Adipocyte (in vitro differentiated cells): Measurements from ENCODE around the gene AQR.
A peak's percentile ranks its signal among the peaks of the same experiment; 100 is the strongest.
"Not testable (repeated sequence)": the region's sequence is repeated elsewhere in the genome, so short reads cannot be mapped to it uniquely, and the experiment has no call there.

ENCODE experiments used
- DNase-seq: peaks from one replicate; pipeline ENCODE4 v3.0.0-alpha.2; 2015; ENCODE audit warnings: low read depth
- H3K27me3 ChIP-seq: replicated peaks from 2 replicates; pipeline ENCODE4 v1.7.0; 2013; ENCODE audit warnings: mild to moderate bottlenecking, low read length, moderate library complexity; ENCODE audit not compliant: control insufficient read depth, insufficient read depth
- H3K36me3 ChIP-seq: 2 replicates; pipeline ENCODE4 v1.7.0; 2013; ENCODE audit warnings: low read length, mild to moderate bottlenecking, moderate library complexity; ENCODE audit not compliant: control insufficient read depth, insufficient read depth, severe bottlenecking
- H3K4me1 ChIP-seq: 2 replicates; pipeline ENCODE4 v1.7.0; 2013; ENCODE audit warnings: mild to moderate bottlenecking, low read length, moderate library complexity; ENCODE audit not compliant: control insufficient read depth, insufficient read depth
- H3K4me3 ChIP-seq: 2 replicates; pipeline ENCODE4 v1.7.0; 2013; ENCODE audit warnings: mild to moderate bottlenecking, low read length, moderate library complexity
- H3K9ac ChIP-seq: 2 replicates; pipeline ENCODE4 v1.7.0; 2013; ENCODE audit warnings: mild to moderate bottlenecking, low read length, moderate library complexity
- H3K9me3 ChIP-seq: 2 replicates; pipeline ENCODE4 v1.7.0; 2013; ENCODE audit warnings: mild to moderate bottlenecking, low read length, moderate library complexity; ENCODE audit not compliant: control insufficient read depth

AQR gene

DNA sequence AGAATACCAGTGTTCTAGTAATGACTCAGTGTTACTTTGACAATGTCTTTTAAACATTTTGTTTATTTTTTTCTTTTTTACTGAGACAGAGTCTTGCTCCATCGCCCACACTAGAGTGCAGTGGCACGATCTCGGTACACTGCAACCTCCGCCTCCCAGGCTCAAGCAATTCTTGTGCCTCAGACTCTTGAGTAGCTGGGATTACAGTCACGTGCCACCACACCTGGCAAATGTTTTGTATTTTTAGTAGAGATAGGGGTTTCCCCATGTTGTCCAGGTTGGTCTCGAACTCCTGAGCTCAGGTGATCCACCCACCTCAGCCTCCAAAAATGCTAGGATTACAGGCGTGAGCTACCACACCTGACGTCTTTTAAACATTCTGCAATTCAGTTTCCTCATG is 15.7 kb downstream of the AQR start:
- H3K27me3 ChIP-seq = no peaks in the 10 kb centered on the region
- H3K9ac ChIP-seq = no peak overlapping the region
- no peak for DNase-seq
- peaks cover 12% of the 10 kb centered on the region for H3K4me1 ChIP-seq
- peaks cover 33% of the 10 kb centered on the region for H3K36me3 ChIP-seq
- H3K9me3 ChIP-seq = no peaks in the 10 kb centered on the region
- H3K4me3 ChIP-seq = no peak overlapping the region

DNA sequence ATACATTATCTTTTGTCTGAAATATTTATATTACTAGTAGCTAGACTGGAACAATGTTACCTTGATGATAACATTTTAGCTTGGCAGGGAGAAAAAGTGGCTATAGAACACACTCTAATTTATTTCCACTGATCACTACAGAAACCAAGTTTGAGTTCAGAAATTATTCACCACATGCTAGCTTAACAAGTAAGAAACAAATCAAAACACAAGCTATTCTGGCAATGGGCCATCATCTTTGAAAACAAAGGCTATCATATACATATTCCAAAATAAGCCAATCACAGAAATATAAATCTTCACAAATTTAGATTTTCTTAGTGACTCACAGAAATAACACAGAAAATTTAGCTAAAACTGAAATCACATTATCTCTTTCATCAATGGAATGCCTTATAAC is 17.1 kb downstream of the AQR start:
- H3K9ac ChIP-seq = no peak overlapping the region
- no peaks in the 10 kb centered on the region for H3K27me3 ChIP-seq
- peaks cover 12% of the 10 kb centered on the region for H3K4me1 ChIP-seq
- no peaks in the 10 kb centered on the region for H3K9me3 ChIP-seq
- no peak overlapping the region for H3K4me3 ChIP-seq
- H3K36me3 ChIP-seq = peaks cover 40% of the 10 kb centered on the region
- peak; percentile 16 for DNase-seq

DNA sequence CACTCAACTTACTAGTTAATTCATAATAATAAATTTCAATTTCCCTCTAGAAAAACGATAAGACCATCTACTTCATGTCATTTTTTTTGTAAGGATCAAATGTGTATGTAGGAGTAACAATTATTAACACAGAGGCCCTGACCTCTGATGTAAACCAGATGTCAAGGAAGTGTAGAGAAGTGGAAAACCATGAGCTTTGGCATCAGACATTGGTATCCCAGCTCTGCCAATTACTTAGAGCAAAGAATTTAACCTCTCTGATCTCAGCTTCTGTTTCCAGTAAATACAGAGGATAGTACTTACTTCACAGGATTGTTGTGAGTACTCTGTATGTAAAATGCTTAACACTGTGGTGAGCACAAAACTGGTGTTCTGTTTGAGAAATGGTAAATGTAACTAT is 17.5 kb downstream of the AQR start:
- peak; percentile 45 for DNase-seq
- peaks cover 12% of the 10 kb centered on the region for H3K4me1 ChIP-seq
- H3K9me3 ChIP-seq = no peaks in the 10 kb centered on the region
- no peak overlapping the region for H3K4me3 ChIP-seq
- no peak overlapping the region for H3K9ac ChIP-seq
- H3K36me3 ChIP-seq = peaks cover 41% of the 10 kb centered on the region
- H3K27me3 ChIP-seq = no peaks in the 10 kb centered on the region

DNA sequence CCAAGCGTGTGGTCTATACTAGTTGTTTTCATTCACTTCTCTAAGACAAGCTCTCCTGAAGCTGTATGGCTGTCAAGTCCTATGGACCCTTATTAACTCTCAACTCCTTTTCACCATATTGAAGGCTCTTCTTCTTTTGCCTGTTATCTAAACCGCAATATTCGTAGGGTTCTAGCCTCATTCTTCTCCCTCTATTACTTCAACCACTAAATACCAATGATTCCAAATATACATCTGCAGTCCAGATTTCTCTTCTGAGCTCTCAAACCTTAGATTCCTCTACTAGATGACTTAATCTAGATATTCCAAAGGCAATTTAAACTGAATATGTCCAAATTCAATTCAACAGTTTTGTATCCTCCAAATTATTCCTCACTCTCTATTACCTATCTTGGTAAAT is 24.6 kb downstream of the AQR start:
- Histone ChIP-seq H3K9me3 (no peaks in the 10 kb centered on the region), H3K27me3 (no peaks in the 10 kb centered on the region), H3K9ac (no peak overlapping the region), H3K4me3 (no peak overlapping the region), H3K36me3 (peaks cover 54% of the 10 kb centered on the region), H3K4me1 (no peaks in the 10 kb centered on the region)
- peak; percentile 5 for DNase-seq

DNA sequence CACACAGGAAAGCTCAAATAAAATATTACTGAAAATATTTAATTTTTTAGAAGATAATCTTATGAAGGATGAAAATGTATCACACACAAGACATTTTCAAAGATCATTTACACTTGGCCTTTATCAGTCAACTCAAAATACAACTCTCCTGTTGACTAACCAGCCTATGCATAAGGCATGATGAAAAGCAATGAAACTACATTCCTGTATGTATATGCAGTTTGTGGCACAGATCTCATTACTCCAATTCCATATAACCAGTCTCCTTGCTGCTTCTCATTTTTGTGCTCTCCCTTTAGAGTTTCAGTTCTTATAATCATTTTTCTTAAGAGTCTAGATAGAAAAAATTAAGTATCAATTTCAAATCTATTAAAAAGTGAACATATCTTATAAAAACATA is 25.8 kb downstream of the AQR start:
- no peak overlapping the region for H3K9ac ChIP-seq
- no peaks in the 10 kb centered on the region for H3K9me3 ChIP-seq
- peaks cover 66% of the 10 kb centered on the region for H3K36me3 ChIP-seq
- no peaks in the 10 kb centered on the region for H3K27me3 ChIP-seq
- H3K4me3 ChIP-seq = no peak overlapping the region
- DNase-seq = no peak
- no peaks in the 10 kb centered on the region for H3K4me1 ChIP-seq

DNA sequence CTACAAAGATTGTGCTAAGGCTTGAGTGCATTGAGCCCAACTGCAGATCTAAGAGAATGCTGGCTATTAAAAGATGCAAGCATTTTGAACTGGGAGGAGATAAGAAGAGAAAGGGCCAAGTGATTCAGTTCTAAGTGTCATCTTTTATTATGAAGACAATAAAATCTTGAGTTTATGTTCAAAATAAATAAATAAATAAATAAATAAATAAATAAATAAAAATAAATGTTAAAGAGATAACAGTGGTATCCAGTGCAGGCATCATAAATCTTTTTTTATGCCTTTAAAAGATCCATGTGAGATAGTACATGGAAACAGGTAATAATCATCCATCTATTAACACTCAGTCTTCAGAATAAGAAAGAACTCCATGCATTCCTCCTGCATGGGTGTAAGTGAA is 26.3 kb downstream of the AQR start:
- not testable (repeated sequence) for H3K4me1 ChIP-seq, H3K9me3 ChIP-seq, H3K4me3 ChIP-seq, DNase-seq, H3K9ac ChIP-seq, H3K27me3 ChIP-seq
- H3K36me3 ChIP-seq = peaks cover 68% of the 10 kb centered on the region

DNA sequence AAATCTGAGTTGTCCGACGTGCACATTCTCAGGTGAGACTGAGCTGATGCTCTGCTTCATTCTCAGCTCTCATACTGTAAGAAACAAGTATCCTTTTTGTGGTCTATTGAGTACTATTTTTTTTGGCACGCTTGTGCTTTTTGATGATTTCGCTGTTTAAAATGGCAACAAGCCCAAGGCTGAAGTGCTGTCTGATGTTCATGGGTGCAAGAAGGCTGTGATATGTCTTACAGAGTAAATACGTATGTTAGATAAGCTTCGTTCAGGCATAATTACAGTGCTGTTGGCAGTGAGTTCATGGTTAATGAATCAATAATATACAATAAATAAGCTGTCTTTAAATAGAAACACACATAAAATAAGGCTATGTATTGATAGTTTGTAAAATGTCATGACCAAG is 27.2 kb downstream of the AQR start:
- DNase-seq = no peak
- Histone ChIP-seq H3K36me3 (peaks cover 66% of the 10 kb centered on the region), H3K4me1 (no peaks in the 10 kb centered on the region)

DNA sequence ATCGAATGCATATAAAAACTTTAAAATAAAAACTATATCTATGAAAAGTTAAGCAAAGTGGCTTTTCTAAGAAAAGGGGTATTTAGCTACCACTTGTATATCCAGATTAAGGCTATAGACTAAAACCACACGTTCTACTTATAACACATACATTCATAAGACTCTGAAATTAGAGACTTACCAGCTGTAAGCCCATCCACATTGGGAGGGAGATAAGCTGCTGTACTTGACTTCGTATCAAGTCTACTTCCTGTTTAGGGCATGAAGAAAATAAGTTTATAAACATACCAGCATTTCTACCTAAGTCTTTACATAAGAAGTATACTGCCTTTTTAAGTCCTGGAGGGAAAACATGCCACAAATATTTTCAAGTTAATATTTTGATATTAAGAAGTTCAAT is 27.7 kb downstream of the AQR start:
- Histone ChIP-seq H3K36me3 (peaks cover 71% of the 10 kb centered on the region), H3K4me1 (no peaks in the 10 kb centered on the region), H3K9me3 (no peaks in the 10 kb centered on the region), H3K9ac (no peak overlapping the region), H3K27me3 (no peaks in the 10 kb centered on the region), H3K4me3 (no peak overlapping the region)
- no peak for DNase-seq

More for the DNA sequence above, 27.2 kb downstream of the AQR start:
- no peaks in the 10 kb centered on the region for H3K9me3 ChIP-seq
- H3K9ac ChIP-seq = no peak overlapping the region
- H3K27me3 ChIP-seq = no peaks in the 10 kb centered on the region
- no peak overlapping the region for H3K4me3 ChIP-seq

DNA sequence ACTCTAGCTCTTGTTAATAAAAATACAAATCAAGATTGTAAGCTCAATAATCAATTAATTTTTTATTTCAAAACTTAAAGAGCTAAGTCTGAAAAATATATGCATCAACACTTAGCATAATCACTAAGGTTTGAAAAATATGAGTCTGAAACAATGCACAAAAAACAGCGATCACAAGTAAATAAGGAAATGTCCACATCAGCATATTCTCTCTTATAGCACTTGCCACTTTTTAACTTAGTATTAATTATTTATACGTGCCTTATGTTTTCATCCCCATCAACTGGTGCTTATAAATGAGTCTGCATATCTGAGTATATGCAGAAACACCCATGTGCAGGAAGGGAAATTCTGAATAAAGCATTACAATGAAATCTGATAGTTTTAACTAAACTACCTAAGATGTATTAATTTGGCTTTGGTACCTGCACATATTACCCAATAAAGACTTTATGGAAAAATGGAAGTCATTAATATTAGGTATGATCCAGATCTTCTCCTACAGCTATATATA is 28.3 kb downstream of the AQR start:
- H3K4me1 ChIP-seq = no peaks in the 10 kb centered on the region
- H3K27me3 ChIP-seq = no peaks in the 10 kb centered on the region
- peaks cover 75% of the 10 kb centered on the region for H3K36me3 ChIP-seq
- no peak overlapping the region for H3K4me3 ChIP-seq
- no peak for DNase-seq
- no peaks in the 10 kb centered on the region for H3K9me3 ChIP-seq
- H3K9ac ChIP-seq = no peak overlapping the region

DNA sequence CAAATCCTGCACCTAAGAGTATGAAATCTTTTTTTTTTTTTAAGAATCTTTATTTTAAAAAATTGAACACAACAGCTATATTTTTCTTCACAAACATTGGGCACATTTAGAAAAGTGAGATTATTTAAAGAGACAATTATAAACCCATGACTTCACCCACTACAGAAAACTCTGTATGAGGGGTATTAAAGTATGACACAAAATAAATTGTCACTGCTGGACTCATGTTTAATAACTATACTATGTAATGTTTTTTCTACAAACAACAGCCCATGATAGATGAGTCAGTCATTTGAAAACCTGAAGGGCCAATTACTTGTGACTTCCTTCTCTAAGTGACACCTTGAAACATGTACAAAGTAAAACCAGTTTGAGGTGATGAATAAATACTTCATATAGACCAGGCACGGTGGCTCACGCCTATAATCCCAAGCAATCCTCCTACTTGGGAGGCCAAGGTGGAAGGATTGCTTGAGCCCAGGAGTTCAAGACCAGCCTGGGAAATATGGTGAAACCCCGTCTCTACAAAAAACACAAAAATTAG is 36.0 kb downstream of the AQR start:
- Histone ChIP-seq H3K4me3 (no peak overlapping the region), H3K9me3 (no peaks in the 10 kb centered on the region), H3K36me3 (peaks cover 91% of the 10 kb centered on the region), H3K4me1 (no peaks in the 10 kb centered on the region), H3K9ac (no peak overlapping the region), H3K27me3 (no peaks in the 10 kb centered on the region)
- no peak for DNase-seq

DNA sequence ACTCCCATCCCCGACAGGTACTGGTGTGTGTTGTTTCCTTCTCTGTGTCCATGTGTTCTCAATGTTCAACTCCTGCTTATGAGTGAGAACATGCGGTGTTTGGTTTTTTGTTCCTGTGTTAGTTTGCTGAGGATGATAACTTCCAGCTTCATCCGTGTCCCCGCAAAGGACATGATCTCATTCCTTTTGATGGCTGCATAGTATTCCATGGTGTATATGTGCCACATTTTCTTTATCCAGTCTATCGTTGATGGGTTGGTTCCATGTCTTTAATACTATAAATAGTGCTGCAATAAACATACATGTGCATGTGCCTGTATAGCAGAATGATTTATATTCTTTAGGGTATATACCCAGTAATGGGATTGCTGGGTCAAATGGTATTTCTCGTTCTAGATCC is 41.2 kb downstream of the AQR start:
- not testable (repeated sequence) for H3K4me3 ChIP-seq, H3K9ac ChIP-seq, H3K4me1 ChIP-seq, H3K27me3 ChIP-seq, DNase-seq, H3K9me3 ChIP-seq
- peaks cover 79% of the 10 kb centered on the region for H3K36me3 ChIP-seq

DNA sequence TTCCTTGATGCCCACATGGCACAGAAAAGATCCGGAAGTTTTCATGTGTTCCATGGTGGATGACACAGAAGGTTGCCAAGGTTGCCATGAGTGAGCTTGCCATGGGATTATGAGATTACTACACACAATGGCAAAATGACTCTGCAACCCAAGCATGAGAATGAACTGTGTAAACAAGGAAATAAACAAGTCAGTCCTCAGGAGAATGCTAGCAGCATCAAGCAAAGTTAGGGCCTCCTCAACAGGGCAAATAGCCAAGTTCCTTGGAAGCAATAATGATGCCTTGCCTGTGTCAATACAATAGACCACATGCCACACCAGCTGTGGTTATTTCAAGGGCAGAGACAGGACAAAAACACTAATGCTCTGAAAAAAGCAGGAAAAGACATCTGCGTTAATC is 41.8 kb downstream of the AQR start:
- Histone ChIP-seq H3K36me3 (peaks cover 77% of the 10 kb centered on the region), H3K9ac (no peak overlapping the region), H3K4me3 (no peak overlapping the region)

More for the DNA sequence above, 41.8 kb downstream of the AQR start:
- no peaks in the 10 kb centered on the region for H3K4me1 ChIP-seq
- H3K27me3 ChIP-seq = no peaks in the 10 kb centered on the region
- no peaks in the 10 kb centered on the region for H3K9me3 ChIP-seq
- no peak for DNase-seq
